ENCODE data around the gene RTL1. TPM values are rescaled to one million over a fixed set of nuclear protein-coding genes. Genes with fewer than 3 reads are reported as not detected.

RTL1 gene
- total RNA-seq, 3 donors from 2014 or later: not detected

DNA sequence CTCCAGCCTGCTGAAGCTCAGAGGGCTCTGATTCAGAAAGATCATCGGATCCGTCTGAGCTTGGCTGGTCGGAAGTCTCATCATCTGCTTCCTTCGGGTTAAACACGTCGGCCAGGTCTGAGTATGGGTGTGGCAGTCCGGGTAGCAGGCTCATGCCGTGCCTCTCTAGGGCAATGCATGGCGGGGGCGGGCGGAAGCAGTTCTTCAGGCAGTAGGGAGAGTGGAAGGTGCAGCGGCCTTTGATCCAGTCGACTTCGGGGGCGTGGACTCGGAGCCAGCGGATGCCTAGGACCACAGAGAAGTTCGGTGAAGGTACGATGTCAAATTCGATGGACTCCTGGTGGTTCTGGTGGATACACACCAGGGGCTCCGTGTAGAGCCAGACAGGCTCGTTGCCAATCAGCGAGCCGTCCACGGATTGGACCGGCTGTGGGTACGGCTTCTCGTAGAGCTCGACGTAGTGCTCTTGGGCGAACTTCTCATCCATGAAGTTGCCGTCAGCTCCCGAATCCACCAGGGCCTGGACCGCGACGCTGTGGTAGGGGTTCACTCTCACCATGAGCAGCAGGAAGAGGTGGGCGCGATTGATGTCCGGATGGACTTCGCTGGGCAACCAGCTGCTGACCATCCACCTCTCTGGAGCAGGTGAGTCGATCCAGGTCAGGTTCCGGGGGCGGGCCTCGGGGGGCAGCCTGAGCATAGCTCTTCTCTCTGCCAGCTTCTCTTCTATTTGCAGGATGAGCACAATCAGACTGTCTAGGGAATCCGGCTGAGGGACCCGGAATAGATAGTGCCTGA is 20.3 kb downstream of the RTL1 start:
- intact Hi-C loops (cut with DNase I, micrococcal nuclease): no loop called here
- DNase-seq: peak in 1 of 3 donors; percentile 41
- TF ChIP-seq, protein P1, sequence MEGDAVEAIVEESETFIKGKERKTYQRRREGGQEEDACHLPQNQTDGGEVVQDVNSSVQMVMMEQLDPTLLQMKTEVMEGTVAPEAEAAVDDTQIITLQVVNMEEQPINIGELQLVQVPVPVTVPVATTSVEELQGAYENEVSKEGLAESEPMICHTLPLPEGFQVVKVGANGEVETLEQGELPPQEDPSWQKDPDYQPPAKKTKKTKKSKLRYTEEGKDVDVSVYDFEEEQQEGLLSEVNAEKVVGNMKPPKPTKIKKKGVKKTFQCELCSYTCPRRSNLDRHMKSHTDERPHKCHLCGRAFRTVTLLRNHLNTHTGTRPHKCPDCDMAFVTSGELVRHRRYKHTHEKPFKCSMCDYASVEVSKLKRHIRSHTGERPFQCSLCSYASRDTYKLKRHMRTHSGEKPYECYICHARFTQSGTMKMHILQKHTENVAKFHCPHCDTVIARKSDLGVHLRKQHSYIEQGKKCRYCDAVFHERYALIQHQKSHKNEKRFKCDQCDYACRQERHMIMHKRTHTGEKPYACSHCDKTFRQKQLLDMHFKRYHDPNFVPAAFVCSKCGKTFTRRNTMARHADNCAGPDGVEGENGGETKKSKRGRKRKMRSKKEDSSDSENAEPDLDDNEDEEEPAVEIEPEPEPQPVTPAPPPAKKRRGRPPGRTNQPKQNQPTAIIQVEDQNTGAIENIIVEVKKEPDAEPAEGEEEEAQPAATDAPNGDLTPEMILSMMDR (IDR thresholded peaks at IDR 0.05): no peak
- no peak for ATAC-seq
- no peaks in the 10 kb centered on the region for H3K4me1 ChIP-seq (ENCODE audit: low read depth)
- H3K36me3 ChIP-seq (ENCODE audit: low read depth): no peaks in the 10 kb centered on the region
- no peak overlapping the region for H3K4me3 ChIP-seq
- H3K9me3 ChIP-seq: no peaks in the 10 kb centered on the region

- H3K4me3 ChIP-seq: no peak overlapping the region
- H3K36me3 ChIP-seq (ENCODE audit: low read depth): no peaks in the 10 kb centered on the region
- intact Hi-C loops (cut with DNase I, micrococcal nuclease): no loop called here
- DNase-seq (peak in 1 of 3 donors; percentile 29), ATAC-seq (no peak)
- no peaks in the 10 kb centered on the region for H3K4me1 ChIP-seq (ENCODE audit: low read depth)
- TF ChIP-seq, protein P1 (IDR thresholded peaks at IDR 0.05): no peak
- no peaks in the 10 kb centered on the region for H3K9me3 ChIP-seq
Observed at GRCh38 chr14:100882026-100882967, 21.2 kb downstream of the RTL1 start.

DNA sequence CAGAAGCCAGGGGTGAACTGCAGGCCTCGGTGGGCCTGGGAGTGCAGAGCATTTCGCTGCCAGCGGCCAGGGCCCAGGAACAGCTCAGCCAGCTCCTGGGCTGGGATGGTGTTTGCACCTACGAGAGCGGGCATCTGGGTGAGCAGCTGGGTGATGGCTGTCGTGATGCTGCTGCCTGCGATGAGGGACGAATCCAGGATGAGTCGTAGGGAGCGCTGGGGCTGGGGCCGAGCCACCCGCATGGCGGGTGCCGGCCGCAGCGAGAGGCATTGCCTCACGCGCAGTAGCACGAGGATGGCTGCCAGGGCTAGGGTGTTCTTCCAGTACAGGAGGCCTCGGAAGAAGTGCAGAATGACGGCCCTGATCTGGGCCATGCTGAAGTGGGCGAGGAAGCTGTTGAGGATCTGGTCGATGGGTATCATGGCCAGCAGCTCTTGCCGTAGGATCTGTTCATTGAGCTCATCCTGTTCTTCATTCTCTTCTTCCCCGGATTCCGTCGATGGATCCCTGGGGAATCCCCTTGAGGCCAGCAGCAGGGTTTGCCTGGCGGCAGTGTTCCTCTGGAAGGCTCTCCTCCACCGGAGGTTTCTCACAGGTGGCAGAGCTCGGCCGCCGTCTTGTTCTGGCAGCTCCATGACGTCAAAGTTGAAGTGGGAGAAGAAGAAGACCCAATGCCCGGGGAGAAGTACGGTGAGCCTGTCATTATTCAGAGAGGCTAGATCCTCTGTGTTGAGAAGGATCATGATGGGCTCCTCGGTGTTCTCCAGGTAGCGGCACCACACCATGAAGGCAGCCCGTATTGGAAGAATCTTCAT is 22.1 kb downstream of the RTL1 start:
- no peak overlapping the region for H3K4me3 ChIP-seq
- intact Hi-C loops (cut with DNase I, micrococcal nuclease): no loop called here
- ATAC-seq: no peak
- no peaks in the 10 kb centered on the region for H3K9me3 ChIP-seq
- no peaks in the 10 kb centered on the region for H3K36me3 ChIP-seq (ENCODE audit: low read depth)
- DNase-seq: peak in 1 of 3 donors; percentile 25
- no peaks in the 10 kb centered on the region for H3K4me1 ChIP-seq (ENCODE audit: low read depth)
- TF ChIP-seq, protein P1 (IDR thresholded peaks at IDR 0.05): no peak

- peak; percentile 37 for ATAC-seq
- no peaks in the 10 kb centered on the region for H3K36me3 ChIP-seq (ENCODE audit: low read depth)
- no peak overlapping the region for H3K4me3 ChIP-seq
- H3K4me1 ChIP-seq (ENCODE audit: low read depth): no peaks in the 10 kb centered on the region
- intact Hi-C loops (cut with DNase I, micrococcal nuclease): no loop called here
- peak in 1 of 3 donors; percentile 34 for DNase-seq
- H3K9me3 ChIP-seq: no peaks in the 10 kb centered on the region
- TF ChIP-seq, protein P1 (IDR thresholded peaks at IDR 0.05): no peak
Observed at GRCh38 chr14:100880271-100881101, 23.0 kb downstream of the RTL1 start.

All from mucosa of descending colon (tissue), 3 donors.